Measurements from ENCODE around the gene CLIP1. TPM values are rescaled to one million over a fixed set of nuclear protein-coding genes. Genes with fewer than 3 reads are reported as not detected.

CLIP1 gene
- polyA plus RNA-seq, 1 donor, result 50.4 TPM

GRCh38 chr12:122245553-122245952 is 176.9 kb downstream of the CLIP1 start:
- no peak for DNase-seq

GRCh38 chr12:122244565-122245371 is 177.7 kb downstream of the CLIP1 start:
- no peak for DNase-seq

- no peak for DNase-seq
These were observed 178.5 kb downstream of the CLIP1 start for GRCh38 chr12:122243965-122244364.

- DNase-seq, result no peak
These were observed 183.6 kb downstream of the CLIP1 start for GRCh38 chr12:122238861-122239260.

DNA sequence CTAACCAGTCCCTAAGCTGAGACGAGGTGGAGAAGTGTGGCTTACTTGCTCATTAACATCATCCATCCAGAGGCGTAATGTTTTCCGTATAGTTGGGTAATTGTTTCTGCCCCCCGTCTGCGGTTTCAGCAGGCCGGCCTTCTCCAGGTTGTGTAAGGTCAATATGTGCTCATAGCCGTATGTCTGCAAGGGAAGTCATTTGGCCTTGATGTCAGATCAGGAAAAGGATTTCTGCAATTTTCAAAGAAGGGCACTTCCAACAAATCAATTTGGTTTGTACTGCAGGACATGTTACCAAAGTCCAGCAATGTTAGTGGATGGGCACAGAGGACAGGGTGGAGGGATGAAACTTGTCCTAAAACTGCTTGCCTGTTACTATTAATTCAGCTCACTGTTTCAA is 186.7 kb downstream of the CLIP1 start:
- DNase-seq, result no peak

DNA sequence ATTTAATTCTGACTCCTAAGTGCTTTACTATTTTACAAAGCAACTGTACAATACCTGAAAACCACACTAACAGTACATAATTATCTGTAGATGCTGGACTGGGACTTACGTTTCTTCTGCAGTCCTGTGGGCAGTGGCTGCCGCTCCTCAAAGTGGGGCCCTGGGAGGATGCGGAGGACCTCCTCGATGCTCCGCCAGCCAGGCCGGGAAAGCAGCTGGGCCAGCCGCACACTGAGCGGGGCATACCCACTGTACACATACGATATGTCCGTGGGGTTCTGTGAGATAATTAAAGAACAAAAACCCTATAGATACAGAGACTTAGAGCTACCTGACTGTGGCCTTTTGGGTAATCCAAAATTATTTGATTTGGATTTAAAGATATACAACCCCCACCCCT is 189.8 kb downstream of the CLIP1 start:
- no peak for DNase-seq

GRCh38 chr12:122230798-122231197 is 191.7 kb downstream of the CLIP1 start:
- no peak for DNase-seq

- DNase-seq, result no peak
These were observed 194.4 kb downstream of the CLIP1 start for GRCh38 chr12:122228092-122228491.

DNA sequence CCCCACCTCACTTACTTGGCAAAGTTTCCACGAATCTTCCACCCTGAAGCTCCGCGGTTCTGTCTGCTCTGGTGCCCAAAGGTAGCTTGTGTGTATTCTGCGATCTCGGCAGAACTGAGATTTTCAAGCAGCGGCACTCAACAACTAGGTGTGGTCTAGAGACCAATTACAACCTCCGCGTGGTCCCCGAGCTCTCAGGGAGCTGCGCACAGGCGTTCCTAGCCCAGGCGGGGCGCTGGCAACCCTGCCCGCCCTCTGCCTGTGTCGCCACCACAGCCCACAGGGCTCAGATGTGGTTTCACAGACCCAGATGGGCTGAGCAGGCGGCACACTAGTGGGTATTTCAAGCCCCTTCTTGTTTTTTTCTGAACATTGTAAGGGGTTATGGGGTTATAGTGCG is 195.1 kb downstream of the CLIP1 start:
- no peak for DNase-seq

- no peak for DNase-seq
These were observed 195.9 kb downstream of the CLIP1 start for GRCh38 chr12:122226366-122227125.

GRCh38 chr12:122225683-122226365 is 196.6 kb downstream of the CLIP1 start, which contains the start of gene DIABLO:
Gene DIABLO, minus strand, starts transcription at chr12:122226052. Its CDS starts 38 bp downstream, at chr12:122226014.
- DNase-seq, result peak; percentile 99

Other genes starting within 250 kb of the CLIP1 start
- gene IL31, start 248.4 kb downstream of the CLIP1 start, polyA plus RNA-seq (ENCODE audit: insufficient read length), result not detected
- gene LRRC43, start 239.5 kb downstream of the CLIP1 start, polyA plus RNA-seq (ENCODE audit: insufficient read length), result 6.8 TPM
- gene B3GNT4, start 219.0 kb downstream of the CLIP1 start, polyA plus RNA-seq (ENCODE audit: insufficient read length), result 6.4 TPM
- 75.2 TPM for gene DIABLO, start 196.6 kb downstream of the CLIP1 start, polyA plus RNA-seq (ENCODE audit: insufficient read length)
- gene VPS33A, start 156.2 kb downstream of the CLIP1 start, polyA plus RNA-seq (ENCODE audit: insufficient read length), result 20.8 TPM
- gene ZCCHC8, start 78.3 kb upstream of the CLIP1 start, polyA plus RNA-seq (ENCODE audit: insufficient read length), result 57.2 TPM
- gene RSRC2, start 104.3 kb upstream of the CLIP1 start, polyA plus RNA-seq (ENCODE audit: insufficient read length), result 262 TPM
- 80.0 TPM for gene KNTC1, start 104.6 kb upstream of the CLIP1 start, polyA plus RNA-seq (ENCODE audit: insufficient read length)